HCT116 (cell line): Measurements from ENCODE around the gene XNDC1N. TPM values are rescaled to one million over a fixed set of nuclear protein-coding genes. Genes with fewer than 3 reads are reported as not detected.
"Not testable (repeated sequence)": the region's sequence is repeated elsewhere in the genome, so short reads cannot be mapped to it uniquely, and the experiment has no call there.

Source experiments
- ATAC-seq: fragments of 200-7000 bp; cut with Tn5 transposase; 2 replicates; pipeline ENCODE4 v1.9.1; 2020; ENCODE audit warnings: mild to moderate bottlenecking, moderate library complexity
- BruUV-seq: library from RNA; stranded (reverse); fragments of 400-500 nt; replicated peaks from 2 replicates; lab custom pipeline; 2021; lab: Mats Ljungman, UMichigan
- CTCF ChIA-PET: fragments of 300-600 bp; sonication (Branson Sonifier 250); formaldehyde crosslinking; loops from one replicate; lab custom pipeline; 2021; ENCODE audit warnings: antibody characterized with exemption; lab: Charles Lee
- POLR2A ChIA-PET: fragments of 300-600, 350-600 bp; sonication (Branson Sonifier 250); formaldehyde crosslinking; loops from one replicate; lab custom pipeline; 2021; ENCODE audit warnings: antibody characterized with exemption; lab: Charles Lee
- RAD21 ChIA-PET, 2 experiments: fragments of 300-600 bp; sonication (Branson Sonifier 250); formaldehyde crosslinking; loops; one replicate each; lab custom pipeline; 2023; ENCODE audit warnings: low total read pairs in 2 of 2; ENCODE audit not compliant: uncharacterized antibody in 2 of 2, unreplicated experiment in 2 of 2, low non-redundant PET in 1 of 2; lab: Charles Lee
- DNase-seq: peaks from one replicate; pipeline ENCODE4 v3.0.0-alpha.2; 2010; ENCODE audit warnings: low read depth, low spot score
- H2AFZ ChIP-seq: fragments of 200-600 bp; shearing (Covaris generic), sonication (generic); 2 replicates; pipeline ENCODE4 v1.6.1; 2017; ENCODE audit warnings: low read depth, mixed run types, mixed read lengths, antibody characterized with exemption, low read length; ENCODE audit not compliant: poor library complexity, severe bottlenecking
- H3K27ac ChIP-seq: 2 replicates; pipeline ENCODE4 v1.5.1; 2012; ENCODE audit warnings: low read depth, low read length
- H3K27me3 ChIP-seq: fragments of 200-600 bp; sonication (generic); 2 replicates; pipeline ENCODE4 v1.6.1; 2016; ENCODE audit warnings: mixed run types, low read length, mixed read lengths; ENCODE audit not compliant: insufficient read depth
- H3K36me3 ChIP-seq, 2 experiments: fragments of 200-500 bp in 1 of 2; fragments of 200-600 bp in 1 of 2; sonication (Bioruptor generic) in 1 of 2; sonication (generic) in 1 of 2; 2 replicates each; pipeline versions ENCODE4 v1.5.1 to v1.6.1; 2014 to 2016; ENCODE audit warnings: low read length in 2 of 2, inconsistent platforms in 1 of 2, mixed read lengths in 1 of 2, mixed run types in 1 of 2; ENCODE audit not compliant: insufficient read depth in 2 of 2, control insufficient read depth in 1 of 2
- H3K4me1 ChIP-seq, 2 experiments: fragments of 200-600 bp in 1 of 2; sonication (generic) in 1 of 2; 2 replicates each; pipeline versions ENCODE4 v1.5.1 to v1.6.1; 2012 to 2017; ENCODE audit warnings: low read length in 2 of 2, inconsistent platforms in 1 of 2, mild to moderate bottlenecking in 1 of 2, mixed read lengths in 1 of 2, mixed run types in 1 of 2, moderate library complexity in 1 of 2; ENCODE audit not compliant: insufficient read depth in 2 of 2, control insufficient read depth in 1 of 2
- H3K4me2 ChIP-seq: fragments of 200-600 bp; sonication (generic); 2 replicates; pipeline ENCODE4 v1.6.1; 2017; ENCODE audit warnings: mixed run types, low read length, mixed read lengths
- H3K4me3 ChIP-seq, 2 experiments: fragments of 200-600 bp in 1 of 2; sonication (generic) in 1 of 2; replicated peaks in 1 of 2; 2 replicates each; pipeline ENCODE4 v1.5.1; 2011 to 2016; ENCODE audit warnings: low read length in 2 of 2, control low read depth in 1 of 2, low read depth in 1 of 2, mild to moderate bottlenecking in 1 of 2, mixed read lengths in 1 of 2, mixed run types in 1 of 2
- H3K79me2 ChIP-seq: fragments of 200-600 bp; sonication (generic); 2 replicates; pipeline ENCODE4 v1.6.1; 2017; ENCODE audit warnings: mild to moderate bottlenecking, mixed run types, low read length, moderate library complexity, mixed read lengths; ENCODE audit not compliant: insufficient read depth
- H3K9ac ChIP-seq: fragments of 200-600 bp; sonication (generic); 2 replicates; pipeline ENCODE4 v1.6.1; 2016; ENCODE audit warnings: low read length, mixed read lengths
- H3K9me2 ChIP-seq: fragments of 200-600 bp; sonication (generic), shearing (Covaris generic); 2 replicates; pipeline ENCODE4 v1.6.1; 2017; ENCODE audit warnings: mixed run types, mild to moderate bottlenecking, moderate library complexity; ENCODE audit not compliant: insufficient read depth
- H3K9me3 ChIP-seq, 2 experiments: fragments of 200-500 bp in 1 of 2; fragments of 200-600 bp in 1 of 2; sonication (Bioruptor generic) in 1 of 2; sonication (generic) in 1 of 2; 2 replicates each; pipeline ENCODE4 v1.6.1; 2014 to 2017; ENCODE audit warnings: low read length in 2 of 2, mixed read lengths in 2 of 2, inconsistent platforms in 1 of 2, low read depth in 1 of 2, mild to moderate bottlenecking in 1 of 2, mixed run types in 1 of 2, moderate library complexity in 1 of 2; ENCODE audit not compliant: control insufficient read depth in 1 of 2, insufficient read depth in 1 of 2
- H4K20me1 ChIP-seq: fragments of 200-600 bp; sonication (generic), shearing (Covaris generic); 2 replicates; pipeline ENCODE4 v1.6.1; 2017; ENCODE audit warnings: mixed run types, mild to moderate bottlenecking, moderate library complexity; ENCODE audit not compliant: insufficient read depth
- JUND ChIP-seq: IDR thresholded peaks from 2 replicates; pipeline ENCODE4 v1.6.1; 2012
- SRF ChIP-seq: IDR thresholded peaks from 2 replicates; pipeline ENCODE4 v1.6.1; 2012; ENCODE audit warnings: low read depth
- TCF7L2 ChIP-seq: IDR thresholded peaks from 2 replicates; pipeline ENCODE4 v1.7.0; 2011; ENCODE audit warnings: borderline replicate concordance, inconsistent platforms; ENCODE audit not compliant: insufficient read depth, insufficient read length; ENCODE audit errors: extremely low read depth
- intact Hi-C: fragments of 100-400 bp; cut with micrococcal nuclease; formaldehyde crosslinking; loops from 2 replicates; pipeline ENCODE4 v1.10.0; 2022
- total RNA-seq: library from RNA; stranded (reverse); gene quantifications from one replicate; pipeline ENCODE4 v1.2.1, GENCODE V29; 2021; ENCODE audit not compliant: unreplicated experiment
- TF ChIP-seq, protein P1 (sequence below): IDR thresholded peaks from 2 replicates; pipeline ENCODE4 v1.6.1; 2012
- TF ChIP-seq, protein P2 (sequence below): IDR thresholded peaks from 2 replicates; pipeline ENCODE4 v1.6.1; 2011; ENCODE audit warnings: mild to moderate bottlenecking, low read length, moderate library complexity; ENCODE audit not compliant: insufficient replicate concordance; ENCODE audit errors: extremely low read depth

Gene XNDC1N
- total RNA-seq, 1 experiment from 2014 or later: 7.5 TPM

DNA sequence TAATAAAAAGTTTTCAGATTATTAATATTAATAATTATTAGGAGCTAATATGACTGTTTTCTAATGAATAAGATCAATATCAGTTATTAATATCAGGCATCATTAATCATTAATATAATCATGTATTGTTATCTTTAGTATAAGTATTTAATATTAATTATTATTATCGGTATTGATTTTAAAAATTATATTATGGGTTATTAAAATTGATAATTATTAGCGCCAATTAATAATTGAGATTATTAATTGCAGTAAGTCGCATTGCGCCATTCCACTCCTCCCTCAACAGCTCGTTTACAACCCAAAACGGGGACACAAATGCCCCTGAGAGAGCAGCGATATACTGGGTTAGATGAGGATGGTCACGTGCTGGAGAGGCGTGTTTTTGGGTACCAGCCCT is 20.2 kb downstream of the XNDC1N start:
- RAD21 ChIA-PET: no interaction called here

DNA sequence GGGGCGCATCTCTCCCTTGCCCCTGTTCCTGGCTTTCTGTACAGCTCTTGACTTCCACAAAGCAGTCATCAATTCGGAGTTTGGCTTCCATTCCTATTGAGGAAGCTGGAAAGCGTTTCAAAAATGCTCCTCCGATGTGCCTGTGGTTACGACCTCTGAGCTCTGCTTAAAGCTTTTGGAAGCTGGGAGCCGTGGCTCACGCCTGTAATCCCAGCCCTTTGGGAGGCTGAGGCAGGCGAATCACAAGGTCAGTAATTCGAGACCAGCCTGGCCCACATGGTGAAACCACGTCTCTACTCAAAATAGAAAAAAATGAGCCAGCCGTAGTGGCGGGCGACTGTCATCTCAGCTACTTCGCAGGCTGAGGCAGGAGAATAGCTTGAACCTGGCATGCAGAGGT is 27.3 kb downstream of the XNDC1N start:
- H4K20me1 ChIP-seq, H3K36me3 ChIP-seq, H3K9me3 ChIP-seq, POLR2A ChIA-PET, intact Hi-C loops, H3K27ac ChIP-seq, H3K4me1 ChIP-seq, H3K9ac ChIP-seq, ATAC-seq, CTCF ChIA-PET, H3K9me2 ChIP-seq, RAD21 ChIA-PET, H3K27me3 ChIP-seq, H2AFZ ChIP-seq, BruUV-seq, H3K4me2 ChIP-seq, H3K4me3 ChIP-seq, DNase-seq, H3K79me2 ChIP-seq: not testable (repeated sequence)

More for the DNA sequence above, 20.2 kb downstream of the XNDC1N start:
- no peak for ATAC-seq
- ChIA-PET CTCF (no interaction called here), POLR2A (no interaction called here)
- Histone ChIP-seq H3K4me1 (no peaks in the 10 kb centered on the region), H3K4me2 (no peak overlapping the region), H3K27me3 (no peaks in the 10 kb centered on the region), H3K27ac (no peak overlapping the region), H3K9me2 (no peaks in the 10 kb centered on the region), H2AFZ (no peak overlapping the region), H3K4me3 (no peak overlapping the region), H3K36me3 (no peaks in the 10 kb centered on the region), H3K79me2 (no peaks in the 10 kb centered on the region), H3K9ac (no peak overlapping the region), H4K20me1 (no peaks in the 10 kb centered on the region), H3K9me3 (no peaks in the 10 kb centered on the region)
- intact Hi-C loops: no loop called here
- no peak for DNase-seq
- BruUV-seq: no TSS peak
- TF ChIP-seq JUND: no peak
- TF ChIP-seq SRF: no peak
- TF ChIP-seq, protein P1, sequence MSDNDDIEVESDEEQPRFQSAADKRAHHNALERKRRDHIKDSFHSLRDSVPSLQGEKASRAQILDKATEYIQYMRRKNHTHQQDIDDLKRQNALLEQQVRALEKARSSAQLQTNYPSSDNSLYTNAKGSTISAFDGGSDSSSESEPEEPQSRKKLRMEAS: no peak
- TF ChIP-seq, protein P2, sequence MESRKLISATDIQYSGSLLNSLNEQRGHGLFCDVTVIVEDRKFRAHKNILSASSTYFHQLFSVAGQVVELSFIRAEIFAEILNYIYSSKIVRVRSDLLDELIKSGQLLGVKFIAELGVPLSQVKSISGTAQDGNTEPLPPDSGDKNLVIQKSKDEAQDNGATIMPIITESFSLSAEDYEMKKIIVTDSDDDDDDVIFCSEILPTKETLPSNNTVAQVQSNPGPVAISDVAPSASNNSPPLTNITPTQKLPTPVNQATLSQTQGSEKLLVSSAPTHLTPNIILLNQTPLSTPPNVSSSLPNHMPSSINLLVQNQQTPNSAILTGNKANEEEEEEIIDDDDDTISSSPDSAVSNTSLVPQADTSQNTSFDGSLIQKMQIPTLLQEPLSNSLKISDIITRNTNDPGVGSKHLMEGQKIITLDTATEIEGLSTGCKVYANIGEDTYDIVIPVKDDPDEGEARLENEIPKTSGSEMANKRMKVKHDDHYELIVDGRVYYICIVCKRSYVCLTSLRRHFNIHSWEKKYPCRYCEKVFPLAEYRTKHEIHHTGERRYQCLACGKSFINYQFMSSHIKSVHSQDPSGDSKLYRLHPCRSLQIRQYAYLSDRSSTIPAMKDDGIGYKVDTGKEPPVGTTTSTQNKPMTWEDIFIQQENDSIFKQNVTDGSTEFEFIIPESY: no peak
- TF ChIP-seq TCF7L2: no peak
